Measurements from ENCODE around the gene DUSP22. TPM values are rescaled to one million over a fixed set of nuclear protein-coding genes. Genes with fewer than 3 reads are reported as not detected.

DUSP22 gene
- polyA plus RNA-seq, 1 experiment = 5.4 TPM

DNA sequence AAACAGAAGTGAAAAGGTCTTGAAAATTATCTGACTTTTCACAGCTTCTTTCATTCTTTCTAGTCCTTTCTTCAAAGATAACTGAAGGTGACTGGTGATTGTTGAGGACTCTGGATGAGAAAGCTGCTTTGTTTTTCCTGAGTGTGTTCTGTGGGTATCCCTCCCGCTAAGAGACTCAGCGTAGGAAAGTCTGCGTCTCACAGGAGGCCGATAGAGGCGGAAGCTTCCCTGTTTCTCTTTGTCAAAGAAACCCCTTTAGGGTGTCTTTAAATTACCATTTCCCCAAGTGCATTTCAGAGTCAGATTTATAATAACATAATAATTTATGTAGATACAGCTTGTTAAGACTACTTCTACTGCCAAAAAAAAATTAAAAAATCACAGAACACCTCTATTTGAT lies 68.1 kb downstream of the DUSP22 start:
- Histone ChIP-seq H3K27ac (ENCODE audit: low read depth, low read length) (no peak overlapping the region), H3K9me3 (ENCODE audit: control insufficient read depth, insufficient read depth, low read length) (peaks cover 70% of the 10 kb centered on the region), H3K27me3 (ENCODE audit: control insufficient read depth, insufficient read depth, low read length) (peaks cover 2% of the 10 kb centered on the region), H3K4me3 (ENCODE audit: low read depth, low read length) (no peak overlapping the region)
- ChIA-PET CTCF (no interaction called here), POLR2A (interaction anchor here (0.6 kb wide), 1 partner anchor 193 kb away, joined by 4 read pairs; no protein-coding TSS in a partner anchor)
- TF ChIP-seq, protein P1, sequence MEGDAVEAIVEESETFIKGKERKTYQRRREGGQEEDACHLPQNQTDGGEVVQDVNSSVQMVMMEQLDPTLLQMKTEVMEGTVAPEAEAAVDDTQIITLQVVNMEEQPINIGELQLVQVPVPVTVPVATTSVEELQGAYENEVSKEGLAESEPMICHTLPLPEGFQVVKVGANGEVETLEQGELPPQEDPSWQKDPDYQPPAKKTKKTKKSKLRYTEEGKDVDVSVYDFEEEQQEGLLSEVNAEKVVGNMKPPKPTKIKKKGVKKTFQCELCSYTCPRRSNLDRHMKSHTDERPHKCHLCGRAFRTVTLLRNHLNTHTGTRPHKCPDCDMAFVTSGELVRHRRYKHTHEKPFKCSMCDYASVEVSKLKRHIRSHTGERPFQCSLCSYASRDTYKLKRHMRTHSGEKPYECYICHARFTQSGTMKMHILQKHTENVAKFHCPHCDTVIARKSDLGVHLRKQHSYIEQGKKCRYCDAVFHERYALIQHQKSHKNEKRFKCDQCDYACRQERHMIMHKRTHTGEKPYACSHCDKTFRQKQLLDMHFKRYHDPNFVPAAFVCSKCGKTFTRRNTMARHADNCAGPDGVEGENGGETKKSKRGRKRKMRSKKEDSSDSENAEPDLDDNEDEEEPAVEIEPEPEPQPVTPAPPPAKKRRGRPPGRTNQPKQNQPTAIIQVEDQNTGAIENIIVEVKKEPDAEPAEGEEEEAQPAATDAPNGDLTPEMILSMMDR (IDR thresholded peaks at IDR 0.05; ENCODE audit: low read depth, low read length) = no peak
- DNase-seq (ENCODE audit: low read depth, low spot score) = no peak

DNA sequence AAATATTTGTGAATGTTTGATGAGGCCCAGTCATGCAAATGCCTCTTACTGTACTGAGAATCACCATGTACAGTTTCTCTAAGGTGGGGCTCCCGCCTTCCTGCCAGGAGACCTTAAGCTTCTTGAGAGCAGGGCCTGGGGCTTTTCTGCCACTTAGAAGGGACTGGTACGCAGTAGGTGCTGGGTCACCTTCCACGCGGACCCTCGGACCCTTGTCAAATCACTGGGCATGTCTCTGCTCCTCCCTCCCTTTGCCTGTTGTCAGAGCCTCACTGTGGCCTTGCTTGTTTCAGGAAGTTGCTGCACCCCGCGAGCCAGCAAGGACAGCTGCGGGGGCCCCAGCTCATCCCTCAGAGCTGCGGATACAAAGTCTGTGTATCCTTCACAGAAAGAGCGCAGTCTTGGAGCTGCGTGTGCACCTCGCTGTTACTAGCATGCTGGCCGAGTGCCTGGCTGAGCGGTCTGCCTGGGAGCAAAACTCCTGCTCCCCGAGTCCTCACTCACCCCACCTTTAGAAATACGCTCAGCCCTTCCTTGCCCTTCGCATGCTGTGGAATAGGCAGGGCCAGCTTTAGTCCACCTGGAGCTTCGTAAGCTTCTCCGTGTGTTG lies 68.6 kb downstream of the DUSP22 start:
- H3K4me3 ChIP-seq (ENCODE audit: low read depth, low read length) = no peak overlapping the region
- H3K27me3 ChIP-seq (ENCODE audit: control insufficient read depth, insufficient read depth, low read length) = peaks cover 4% of the 10 kb centered on the region
- POLR2A ChIA-PET = no interaction called here
- TF ChIP-seq, protein P1 (IDR thresholded peaks at IDR 0.05; ENCODE audit: low read depth, low read length) = no peak
- peaks cover 72% of the 10 kb centered on the region for H3K9me3 ChIP-seq (ENCODE audit: control insufficient read depth, insufficient read depth, low read length)
- H3K27ac ChIP-seq (ENCODE audit: low read depth, low read length) = no peak overlapping the region
- CTCF ChIA-PET = interaction anchor here (1.0 kb wide), 1 partner anchor 11 kb away, joined by 3 read pairs; no protein-coding TSS in a partner anchor
- DNase-seq (ENCODE audit: low read depth, low spot score) = no peak

DNA sequence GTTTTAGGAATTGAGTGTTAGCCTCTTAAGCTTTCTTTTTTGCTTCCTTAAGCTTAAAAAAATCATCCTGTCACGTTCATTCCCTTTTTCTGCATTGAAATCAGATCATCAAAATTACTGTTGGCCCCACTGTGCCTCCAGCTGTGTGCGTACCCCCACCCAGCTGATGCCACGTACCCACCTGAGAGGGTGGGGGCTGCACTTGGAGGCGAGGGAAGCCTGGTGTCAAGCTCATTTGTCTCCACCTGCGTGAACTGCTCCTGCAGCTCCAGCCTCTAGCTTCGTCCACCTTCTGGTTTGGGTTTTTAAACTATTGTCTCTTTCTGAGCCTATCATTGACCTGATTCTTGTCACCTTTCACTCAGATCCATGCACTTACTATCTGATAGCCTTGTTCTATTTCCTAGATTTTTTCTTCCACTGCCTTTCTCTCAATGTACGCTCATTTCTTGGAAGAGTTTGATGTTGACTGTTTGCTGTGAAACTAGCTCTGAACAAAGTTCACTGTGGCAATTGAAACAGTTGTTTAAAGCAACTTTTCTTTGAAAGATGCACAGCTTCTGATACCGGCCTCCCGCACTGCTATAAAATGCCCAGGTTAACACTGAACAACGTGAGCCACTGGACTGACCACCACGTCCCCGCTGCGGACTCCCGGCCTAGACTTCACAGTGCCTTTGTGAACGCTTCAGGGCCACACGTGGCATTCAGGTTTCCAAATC lies 69.3 kb downstream of the DUSP22 start:
- H3K4me3 ChIP-seq (ENCODE audit: low read depth, low read length) = no peak overlapping the region
- TF ChIP-seq, protein P1 (IDR thresholded peaks at IDR 0.05; ENCODE audit: low read depth, low read length) = no peak
- peaks cover 72% of the 10 kb centered on the region for H3K9me3 ChIP-seq (ENCODE audit: control insufficient read depth, insufficient read depth, low read length)
- ChIA-PET CTCF (interaction anchor here (1.0 kb wide), 1 partner anchor 11 kb away, joined by 3 read pairs; no protein-coding TSS in a partner anchor), POLR2A (no interaction called here)
- no peak for DNase-seq (ENCODE audit: low read depth, low spot score)
- peaks cover 5% of the 10 kb centered on the region for H3K27me3 ChIP-seq (ENCODE audit: control insufficient read depth, insufficient read depth, low read length)
- no peak overlapping the region for H3K27ac ChIP-seq (ENCODE audit: low read depth, low read length)

DNA sequence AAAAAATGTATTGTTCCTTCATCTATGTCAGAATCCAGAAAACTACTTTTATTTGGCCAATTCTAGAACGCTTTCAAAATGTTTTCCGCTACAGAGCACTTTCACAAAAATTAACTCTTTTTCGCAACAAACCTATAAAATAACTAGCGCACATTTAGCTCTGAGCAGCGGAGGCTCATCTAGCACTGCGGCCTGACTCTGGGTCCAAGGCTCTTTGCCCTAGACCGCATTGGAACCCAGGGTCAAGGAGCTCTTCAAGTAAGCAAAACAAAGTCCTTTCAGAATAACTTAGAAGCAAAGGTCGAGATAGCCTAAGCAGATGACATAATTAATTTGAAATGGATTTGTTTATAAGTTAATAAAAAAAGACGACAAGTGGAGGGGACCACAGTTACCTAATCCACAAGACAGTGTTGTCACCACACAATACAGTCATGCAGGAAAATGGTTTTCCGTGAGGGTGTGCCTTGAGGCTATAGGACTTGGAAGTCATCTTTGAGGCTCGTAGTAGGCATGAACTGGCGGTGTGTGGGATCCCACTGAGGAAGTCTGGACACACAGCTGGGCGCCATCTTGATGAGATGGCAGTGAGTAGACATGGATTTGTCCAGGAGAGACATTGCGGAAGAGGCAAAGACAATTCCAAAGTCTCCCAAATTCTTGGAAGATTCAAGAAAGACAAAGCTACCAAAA lies 70.1 kb downstream of the DUSP22 start:
- DNase-seq (ENCODE audit: low read depth, low spot score) = no peak
- ChIA-PET POLR2A (no interaction called here), CTCF (no interaction called here)
- H3K27ac ChIP-seq (ENCODE audit: low read depth, low read length) = no peak overlapping the region
- H3K4me3 ChIP-seq (ENCODE audit: low read depth, low read length) = no peak overlapping the region
- TF ChIP-seq, protein P1 (IDR thresholded peaks at IDR 0.05; ENCODE audit: low read depth, low read length) = no peak
- peaks cover 68% of the 10 kb centered on the region for H3K9me3 ChIP-seq (ENCODE audit: control insufficient read depth, insufficient read depth, low read length)
- peaks cover 3% of the 10 kb centered on the region for H3K27me3 ChIP-seq (ENCODE audit: control insufficient read depth, insufficient read depth, low read length)

DNA sequence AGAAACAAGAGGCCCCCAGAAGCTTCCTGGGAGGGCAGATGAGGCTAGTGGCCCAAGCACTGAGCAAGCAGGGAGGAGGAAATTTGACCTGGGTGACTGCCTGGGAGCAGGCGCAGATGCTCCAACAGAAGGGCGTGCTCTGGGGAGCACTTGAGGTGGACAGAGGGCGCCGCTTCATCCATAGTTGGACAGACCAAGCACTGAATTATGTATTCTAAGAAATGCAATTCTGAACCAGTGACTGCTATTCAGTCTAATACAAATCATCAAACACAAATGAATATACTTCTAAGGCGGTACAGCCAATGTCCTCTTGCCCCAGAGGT lies 70.6 kb downstream of the DUSP22 start:
- DNase-seq (ENCODE audit: low read depth, low spot score) = no peak
- no peak overlapping the region for H3K4me3 ChIP-seq (ENCODE audit: low read depth, low read length)
- TF ChIP-seq, protein P1 (IDR thresholded peaks at IDR 0.05; ENCODE audit: low read depth, low read length) = no peak
- POLR2A ChIA-PET = no interaction called here
- CTCF ChIA-PET = no interaction called here
- no peak overlapping the region for H3K27ac ChIP-seq (ENCODE audit: low read depth, low read length)
- H3K27me3 ChIP-seq (ENCODE audit: control insufficient read depth, insufficient read depth, low read length) = peaks cover 3% of the 10 kb centered on the region
- peaks cover 63% of the 10 kb centered on the region for H3K9me3 ChIP-seq (ENCODE audit: control insufficient read depth, insufficient read depth, low read length)

Data from AG04450 (cell line).